NCI-H187 (cell line): ENCODE results near the gene LDB2.

ENCODE experiments used
- DNase-seq, 2 experiments: peaks; one replicate each; lab custom pipeline; 2025; lab: John Stamatoyannopoulos, UW

Gene LDB2

GRCh38 chr4:16757080-16757521, 141.3 kb downstream of the LDB2 start:
- DNase-seq: no peak

- DNase-seq: no peak
Measured at GRCh38 chr4:16754104-16754503, 144.3 kb downstream of the LDB2 start.

GRCh38 chr4:16752150-16752549, 146.3 kb downstream of the LDB2 start:
- DNase-seq: no peak

- no peak for DNase-seq
Measured at GRCh38 chr4:16750882-16751642, 147.4 kb downstream of the LDB2 start.

- DNase-seq: no peak
Measured at GRCh38 chr4:16750216-16750615, 148.2 kb downstream of the LDB2 start.

GRCh38 chr4:16745887-16746286, 152.6 kb downstream of the LDB2 start:
- no peak for DNase-seq

GRCh38 chr4:16745009-16745635, 153.3 kb downstream of the LDB2 start:
- no peak for DNase-seq

- no peak for DNase-seq
Measured at GRCh38 chr4:16741287-16741686, 157.2 kb downstream of the LDB2 start.

GRCh38 chr4:16739997-16740624, 158.3 kb downstream of the LDB2 start:
- DNase-seq: no peak

GRCh38 chr4:16738558-16738957, 159.9 kb downstream of the LDB2 start:
- DNase-seq: no peak

- DNase-seq: no peak
Measured at GRCh38 chr4:16733509-16733908, 164.9 kb downstream of the LDB2 start.

GRCh38 chr4:16732741-16733140, 165.7 kb downstream of the LDB2 start:
- DNase-seq: no peak

- DNase-seq: no peak
Measured at GRCh38 chr4:16731776-16732380, 166.6 kb downstream of the LDB2 start.

GRCh38 chr4:16730522-16731205, 167.8 kb downstream of the LDB2 start:
- no peak for DNase-seq

- DNase-seq: no peak
Measured at GRCh38 chr4:16729336-16729735, 169.1 kb downstream of the LDB2 start.

- DNase-seq: no peak
Measured at GRCh38 chr4:16728849-16729248, 169.6 kb downstream of the LDB2 start.

- no peak for DNase-seq
Measured at GRCh38 chr4:16728111-16728510, 170.3 kb downstream of the LDB2 start.

- DNase-seq: no peak
Measured at GRCh38 chr4:16727218-16727617, 171.2 kb downstream of the LDB2 start.

GRCh38 chr4:16726368-16727050, 171.9 kb downstream of the LDB2 start:
- DNase-seq: no peak

- DNase-seq: no peak
Measured at GRCh38 chr4:16725252-16725651, 173.2 kb downstream of the LDB2 start.

GRCh38 chr4:16722416-16722815, 176.0 kb downstream of the LDB2 start:
- no peak for DNase-seq
